H1 (cell line): ENCODE results near the gene TLR8. TPM values are rescaled to one million over a fixed set of nuclear protein-coding genes. Genes with fewer than 3 reads are reported as not detected.

Source experiments
- CTCF ChIA-PET: fragments of 300-600 bp; sonication (Branson Sonifier 250); formaldehyde crosslinking; loops from one replicate; lab custom pipeline; 2021; ENCODE audit not compliant: partially characterized antibody; lab: Charles Lee
- POLR2A ChIA-PET: fragments of 300-600 bp; sonication (Branson Sonifier 250); formaldehyde crosslinking; loops from one replicate; lab custom pipeline; 2021; ENCODE audit warnings: inconsistent platforms; ENCODE audit not compliant: partially characterized antibody; lab: Charles Lee
- DNase-seq, 2 experiments: peaks; one replicate each; pipeline versions ENCODE4 v3.0.0 to v3.0.0-alpha.2; 2010 to 2022; ENCODE audit warnings: low spot score in 2 of 2, low read depth in 1 of 2, mixed read lengths in 1 of 2
- FAIRE-seq: peaks from 2 replicates; lab custom pipeline; 2011; peaks lifted over from hg19 to GRCh38; lab: Jason Lieb, UNC
- H2AFZ ChIP-seq: 2 replicates; pipeline ENCODE4 v1.8.1; 2012; ENCODE audit warnings: low read length, inconsistent platforms
- H2AK5ac ChIP-seq: 2 replicates; pipeline ENCODE4 v1.6.1; 2013; ENCODE audit warnings: low read depth, low read length
- H2BK120ac ChIP-seq: replicated peaks from 2 replicates; pipeline ENCODE3; 2013; ENCODE audit warnings: low read depth, low read length, inconsistent platforms
- H2BK12ac ChIP-seq: 2 replicates; pipeline ENCODE4 v1.6.1; 2013; ENCODE audit warnings: low read depth, low read length
- H2BK15ac ChIP-seq: 2 replicates; pipeline ENCODE4 v1.6.1; 2013; ENCODE audit warnings: low read length
- H2BK20ac ChIP-seq: 2 replicates; pipeline ENCODE4 v1.6.1; 2013; ENCODE audit warnings: low read length
- H2BK5ac ChIP-seq: 2 replicates; pipeline ENCODE4 v1.6.1; 2013; ENCODE audit warnings: low read depth, low read length
- H3K14ac ChIP-seq: 2 replicates; pipeline ENCODE4 v1.6.1; 2013; ENCODE audit warnings: inconsistent platforms; ENCODE audit not compliant: insufficient read length
- H3K18ac ChIP-seq: 2 replicates; pipeline ENCODE4 v1.6.1; 2013; ENCODE audit warnings: low read length; ENCODE audit errors: extremely low read depth
- H3K23ac ChIP-seq: 2 replicates; pipeline ENCODE4 v1.6.1; 2013; ENCODE audit warnings: inconsistent platforms; ENCODE audit not compliant: insufficient read length
- H3K23me2 ChIP-seq: 2 replicates; pipeline ENCODE4 v1.6.1; 2013; ENCODE audit warnings: low read depth, low read length
- H3K27ac ChIP-seq: 2 replicates; pipeline ENCODE4 v1.6.1; 2011; ENCODE audit warnings: low read depth, low read length, inconsistent platforms
- H3K27me3 ChIP-seq, 4 experiments: replicated peaks in 1 of 4; 1 replicate in 1 of 4; 2 replicates in 3 of 4; pipeline versions ENCODE4 v1.6.1 to v1.8.1; 2011 to 2013; ENCODE audit warnings: low read length in 3 of 4, mild to moderate bottlenecking in 3 of 4, inconsistent platforms in 2 of 4, mixed read lengths in 2 of 4, moderate library complexity in 1 of 4; ENCODE audit not compliant: control insufficient read depth in 3 of 4, insufficient read depth in 3 of 4; ENCODE audit errors: extremely low read depth in 1 of 4
- H3K36me3 ChIP-seq, 4 experiments: 2 replicates each; pipeline versions ENCODE4 v1.6.1 to v1.8.1; 2011 to 2013; ENCODE audit warnings: mild to moderate bottlenecking in 4 of 4, low read length in 3 of 4, moderate library complexity in 2 of 4, control low read depth in 1 of 4, inconsistent platforms in 1 of 4; ENCODE audit not compliant: insufficient read depth in 4 of 4, control insufficient read depth in 2 of 4
- H3K4ac ChIP-seq: replicated peaks from 2 replicates; pipeline ENCODE3; 2013; ENCODE audit warnings: low read length, low read depth, mixed read lengths, inconsistent platforms; ENCODE audit not compliant: insufficient read length
- H3K4me1 ChIP-seq, 4 experiments: replicated peaks in 1 of 4; 1 replicate in 1 of 4; 2 replicates in 3 of 4; pipeline versions ENCODE4 v1.6.1 to v1.8.1; 2011 to 2013; ENCODE audit warnings: low read length in 3 of 4, inconsistent platforms in 2 of 4, mixed read lengths in 1 of 4; ENCODE audit not compliant: insufficient read depth in 4 of 4, control insufficient read depth in 3 of 4
- H3K4me2 ChIP-seq, 2 experiments: 2 replicates each; pipeline versions ENCODE4 v1.6.1 to v1.8.1; 2011 to 2013; ENCODE audit warnings: low read depth in 2 of 2, low read length in 2 of 2, control low read depth in 1 of 2, inconsistent platforms in 1 of 2, mild to moderate bottlenecking in 1 of 2; ENCODE audit not compliant: insufficient read depth in 1 of 2
- H3K4me3 ChIP-seq, 4 experiments: fragments of 200-600, 300-600 bp in 1 of 4; sonication (generic), shearing (Covaris generic), sonication (Bioruptor Twin) in 1 of 4; 2 replicates each; pipeline versions ENCODE4 v1.5.1 to v1.8.1; 2011 to 2016; ENCODE audit warnings: low read length in 4 of 4, low read depth in 3 of 4, control low read depth in 2 of 4, inconsistent platforms in 2 of 4, mild to moderate bottlenecking in 2 of 4, mixed read lengths in 1 of 4, moderate library complexity in 1 of 4; ENCODE audit not compliant: insufficient read depth in 2 of 4; ENCODE audit errors: extremely low read depth in 1 of 4
- H3K56ac ChIP-seq: replicated peaks from 2 replicates; pipeline ENCODE3; 2013; ENCODE audit warnings: low read depth, mild to moderate bottlenecking, mixed read lengths, low read length, inconsistent platforms; ENCODE audit not compliant: insufficient read length
- H3K79me1 ChIP-seq: 2 replicates; pipeline ENCODE4 v1.6.1; 2013; ENCODE audit warnings: low read depth, low read length, control low read depth
- H3K79me2 ChIP-seq, 2 experiments: 2 replicates each; pipeline versions ENCODE4 v1.6.1 to v1.8.1; 2012 to 2013; ENCODE audit warnings: low read length in 2 of 2, mild to moderate bottlenecking in 2 of 2, inconsistent platforms in 1 of 2; ENCODE audit not compliant: insufficient read depth in 2 of 2, control insufficient read depth in 1 of 2
- H3K9ac ChIP-seq, 4 experiments: replicated peaks in 1 of 4; 1 replicate in 1 of 4; 2 replicates in 3 of 4; pipeline versions ENCODE4 v1.6.1 to v1.8.1; 2011 to 2013; ENCODE audit warnings: low read depth in 3 of 4, low read length in 3 of 4, control low read depth in 2 of 4, mild to moderate bottlenecking in 2 of 4, moderate library complexity in 2 of 4, inconsistent platforms in 1 of 4; ENCODE audit errors: extremely low read depth in 1 of 4
- H3K9me3 ChIP-seq, 2 experiments: 2 replicates each; pipeline versions ENCODE4 v1.6.1 to v1.8.1; 2012 to 2013; ENCODE audit warnings: mild to moderate bottlenecking in 2 of 2, moderate library complexity in 2 of 2, control low read depth in 1 of 2, inconsistent platforms in 1 of 2, low read depth in 1 of 2, low read length in 1 of 2, mixed read lengths in 1 of 2; ENCODE audit not compliant: insufficient read depth in 2 of 2
- H4K20me1 ChIP-seq, 2 experiments: replicated peaks in 1 of 2; 2 replicates each; pipeline versions ENCODE3 to v1.8.1; 2011 to 2013; ENCODE audit warnings: inconsistent platforms in 2 of 2, low read length in 2 of 2, mild to moderate bottlenecking in 1 of 2; ENCODE audit not compliant: insufficient read depth in 2 of 2, control insufficient read depth in 1 of 2
- H4K5ac ChIP-seq: 2 replicates; pipeline ENCODE4 v1.6.1; 2013; ENCODE audit warnings: low read length, low read depth, mixed read lengths, inconsistent platforms; ENCODE audit not compliant: insufficient read length
- H4K8ac ChIP-seq: 2 replicates; pipeline ENCODE4 v1.8.0; 2013; ENCODE audit warnings: mild to moderate bottlenecking, moderate library complexity, low read length, inconsistent platforms; ENCODE audit not compliant: insufficient read depth; ENCODE audit errors: extremely low read depth
- H4K91ac ChIP-seq: replicated peaks from 2 replicates; pipeline ENCODE3; 2013; ENCODE audit warnings: low read length, mixed read lengths, inconsistent platforms; ENCODE audit not compliant: insufficient read length
- BACH1 ChIP-seq: IDR thresholded peaks from 2 replicates; pipeline ENCODE4 v1.6.1; 2012; ENCODE audit warnings: low read length, improper control_type of control experiment
- BCL11A ChIP-seq, 2 experiments: IDR thresholded peaks; one replicate each; pipeline ENCODE4 v1.6.1; 2011; ENCODE audit warnings: low read depth in 2 of 2, low read length in 2 of 2, mild to moderate bottlenecking in 2 of 2
- CEBPB ChIP-seq: IDR thresholded peaks from 2 replicates; pipeline ENCODE4 v1.6.1; 2012; ENCODE audit warnings: low read depth, low read length
- CREB1 ChIP-seq: IDR thresholded peaks from 2 replicates; pipeline ENCODE4 v1.6.1; 2012; ENCODE audit warnings: inconsistent platforms
- HDAC6 ChIP-seq: IDR thresholded peaks from one replicate; pipeline ENCODE4 v1.7.1; 2012; ENCODE audit warnings: low read depth, mild to moderate bottlenecking, inconsistent platforms, low read length, moderate library complexity
- KDM1A ChIP-seq: fragments of 200-600, 300-600 bp; sonication (generic); IDR thresholded peaks from 2 replicates; pipeline ENCODE4 v1.7.1; 2016; ENCODE audit warnings: mild to moderate bottlenecking, low read length, borderline replicate concordance
- MAFK ChIP-seq: IDR thresholded peaks from 2 replicates; pipeline ENCODE4 v1.6.1; 2012; ENCODE audit warnings: low read depth, mild to moderate bottlenecking, improper control_type of control experiment, low read length
- NANOG ChIP-seq: IDR thresholded peaks from 2 replicates; pipeline ENCODE4 v1.6.1; 2011; ENCODE audit warnings: low read length, low read depth, mild to moderate bottlenecking, inconsistent platforms; ENCODE audit not compliant: insufficient read depth, poor library complexity, severe bottlenecking
- POLR2AphosphoS5 ChIP-seq: IDR thresholded peaks from 2 replicates; pipeline ENCODE4 v1.6.1; 2011; ENCODE audit warnings: low read depth, low read length
- RNF2 ChIP-seq: fragments of 200-900, 300-1000 bp; sonication (generic); IDR thresholded peaks from 2 replicates; pipeline ENCODE4 v1.7.1; 2016; ENCODE audit warnings: borderline replicate concordance, low read depth, mild to moderate bottlenecking, antibody characterized with exemption, low read length; ENCODE audit not compliant: poor library complexity, severe bottlenecking; ENCODE audit errors: missing control alignments
- SAP30 ChIP-seq: fragments of 300-600 bp; sonication (generic); IDR thresholded peaks from 2 replicates; pipeline ENCODE4 v1.7.1; 2012; ENCODE audit warnings: low read length, moderate library complexity, mild to moderate bottlenecking, inconsistent platforms; ENCODE audit not compliant: insufficient read depth, insufficient replicate concordance
- SIN3A ChIP-seq, 2 experiments: IDR thresholded peaks in 1 of 2; conservative IDR thresholded peaks in 1 of 2; 2 replicates each; pipeline ENCODE4 v1.6.1; 2011 to 2012; ENCODE audit warnings: low read length in 2 of 2, improper control_type of control experiment in 1 of 2, low read depth in 1 of 2, mild to moderate bottlenecking in 1 of 2
- SIRT6 ChIP-seq: IDR thresholded peaks from one replicate; pipeline ENCODE4 v1.7.1; 2012; ENCODE audit warnings: low read length, inconsistent platforms
- TAF7 ChIP-seq: optimal IDR thresholded peaks from 2 replicates; pipeline ENCODE3; 2011; ENCODE audit warnings: low read depth, mild to moderate bottlenecking, inconsistent platforms, low read length, moderate library complexity, borderline replicate concordance
- WGBS, 2 experiments: shearing (Covaris generic) in 1 of 2; methylation state at CpG; one replicate each; pipeline versions ENCODE4 v1.1.6 to v1.1.7; 2013 to 2015; ENCODE audit warnings: low lambda C conversion rate in 2 of 2, mixed read lengths in 2 of 2, inconsistent platforms in 1 of 2, low coverage in 1 of 2, missing lambda C conversion rate in 1 of 2; ENCODE audit not compliant: insufficient replicate concordance in 2 of 2, insufficient coverage in 1 of 2, insufficient read length in 1 of 2; ENCODE audit errors: extremely low coverage in 1 of 2, missing lambda C conversion rate in 1 of 2; 5-methylcytosine and 5-hydroxymethylcytosine counted together
- polyA plus RNA-seq, 7 experiments: library from polyadenylated mRNA; depleted of rRNA in 3 of 7; stranded (reverse) in 5 of 7; unstranded in 2 of 7; fragments of >200 nt in 5 of 7; fragments of 200-250 nt in 2 of 7; gene quantifications; 1 replicate in 5 of 7; 2 replicates in 1 of 7; 4 replicates in 1 of 7; pipeline versions ENCODE4 v1.2.1 to v1.2.3, GENCODE V29; 2011 to 2013; ENCODE audit warnings: missing spikeins in 2 of 7, mixed read lengths in 2 of 7
- total RNA-seq: library from RNA; stranded (reverse); fragmentation: NEBNext Ultra II Directional; extraction: Animal tissue kit (Norgen Biotek cat#: 25700); gene quantifications from 2 replicates; pipeline ENCODE4 v1.2.1, GENCODE V29; 2021

Gene TLR8
- total and polyA plus RNA-seq, 2 of the 8 experiments (the other 6 are each of a cell fraction or from before 2014, with no cell fraction given): not detected

- WGBS, 2 experiments: 48% methylated on average over 3 of the region's 4 CpGs; no CpG with 5 or more reads in 1 of the 2 experiments
- DNase-seq: no peak
- H3K9me3 ChIP-seq: no peaks in the 10 kb centered on the region
- no peaks in the 10 kb centered on the region for H3K36me3 ChIP-seq
- H3K23me2 ChIP-seq: no peaks in the 10 kb centered on the region
- H4K8ac ChIP-seq: no peak overlapping the region
- no peaks in the 10 kb centered on the region for H3K79me2 ChIP-seq
- H2BK5ac ChIP-seq: no peak overlapping the region
- no peak overlapping the region for H3K9ac ChIP-seq
- TF ChIP-seq CREB1: no peak
- no peak for TF ChIP-seq HDAC6
- no peak for TF ChIP-seq POLR2AphosphoS5
- no peak for TF ChIP-seq SIRT6
- TF ChIP-seq BACH1: no peak
- TF ChIP-seq RNF2: no peak
- TF ChIP-seq TAF7: no peak
- TF ChIP-seq KDM1A: no peak
- TF ChIP-seq NANOG: no peak
- TF ChIP-seq CEBPB: no peak
- TF ChIP-seq BCL11A (IDR thresholded peaks at IDR 0.05; ENCODE audit: low read depth in 2 of 2, low read length in 2 of 2): no peak
- no peak for TF ChIP-seq SAP30
- no peak for TF ChIP-seq SIN3A (conservative IDR thresholded peaks at IDR 0.05 in 1 of 2, IDR thresholded peaks at IDR 0.05 in 1 of 2; ENCODE audit: low read depth in 1 of 2, low read length in 2 of 2)
- no peak for TF ChIP-seq MAFK
- TF ChIP-seq, all 59 proteins: peak for 0
- POLR2A ChIA-PET: interaction anchor here (0.5 to 1.3 kb wide), 5 partner anchors 27 to 674 kb away, joined by 3 to 5 read pairs (median 3); no protein-coding TSS in a partner anchor
- H3K56ac ChIP-seq: no peak overlapping the region
- peak overlapping the region; percentile 81; the same call in 1 of the 2 replicates for H2BK12ac ChIP-seq
- FAIRE-seq: no peak
- H3K23ac ChIP-seq: no peak overlapping the region
- H3K4me1 ChIP-seq: peaks cover 0 to 7% (median 5%) of the 10 kb centered on the region in 4 experiments; a peak in 5 of 7 replicates
- H3K27me3 ChIP-seq: no peaks in the 10 kb centered on the region
- H3K18ac ChIP-seq: peak overlapping the region; percentile 90
- no peak overlapping the region for H3K4me3 ChIP-seq
- H4K91ac ChIP-seq: no peak overlapping the region
- H2BK20ac ChIP-seq: peak overlapping the region; percentile 90; the same call in 1 of the 2 replicates
- no peak overlapping the region for H3K4ac ChIP-seq
- H4K5ac ChIP-seq: no peak overlapping the region
- H2AFZ ChIP-seq: no peak overlapping the region
- H2BK15ac ChIP-seq: no peak overlapping the region
- H2BK120ac ChIP-seq: peak overlapping the region; percentile 72
- no peak overlapping the region for H3K14ac ChIP-seq
- no peaks in the 10 kb centered on the region for H4K20me1 ChIP-seq
- no peak overlapping the region for H3K4me2 ChIP-seq
- no peaks in the 10 kb centered on the region for H3K79me1 ChIP-seq
- no peak overlapping the region for H3K27ac ChIP-seq
- no peak overlapping the region for H2AK5ac ChIP-seq
- CTCF ChIA-PET: interaction anchor here (0.7 to 2.2 kb wide), 32 partner anchors 11 to 800 kb away, joined by 3 to 10 read pairs (median 3); no protein-coding TSS in a partner anchor
These were observed 40.0 kb downstream of the TLR8 start for GRCh38 chrX:12946406-12946805.
